GM21786 (cell line): Measurements from ENCODE around the gene GRID2.

Experiments used
- ATAC-seq: cut with Tn5 transposase; IDR thresholded peaks from one replicate; pipeline ENCODE4 v1.9.1; 2021; ENCODE audit not compliant: unreplicated experiment

The GRID2 gene

GRCh38 chr4:92520563-92520962 is 216.8 kb downstream of the GRID2 start:
- no peak for ATAC-seq

- ATAC-seq = no peak
Observed at GRCh38 chr4:92521941-92522340, 218.2 kb downstream of the GRID2 start.

- ATAC-seq = no peak
Observed at GRCh38 chr4:92522356-92522755, 218.6 kb downstream of the GRID2 start.

GRCh38 chr4:92524131-92524530 is 220.4 kb downstream of the GRID2 start:
- ATAC-seq = no peak

GRCh38 chr4:92528541-92528940 is 224.8 kb downstream of the GRID2 start:
- no peak for ATAC-seq

- ATAC-seq = no peak
Observed at GRCh38 chr4:92529510-92529909, 225.7 kb downstream of the GRID2 start.

- no peak for ATAC-seq
Observed at GRCh38 chr4:92535599-92535998, 231.8 kb downstream of the GRID2 start.

GRCh38 chr4:92551616-92552015 is 247.8 kb downstream of the GRID2 start:
- ATAC-seq = no peak

GRCh38 chr4:92566269-92566668 is 262.5 kb downstream of the GRID2 start:
- ATAC-seq = no peak

- no peak for ATAC-seq
Observed at GRCh38 chr4:92580816-92581215, 277.1 kb downstream of the GRID2 start.

GRCh38 chr4:92599044-92599443 is 295.3 kb downstream of the GRID2 start:
- no peak for ATAC-seq

GRCh38 chr4:92600638-92601037 is 296.9 kb downstream of the GRID2 start:
- ATAC-seq = no peak

- no peak for ATAC-seq
Observed at GRCh38 chr4:92606227-92606626, 302.5 kb downstream of the GRID2 start.

GRCh38 chr4:92615049-92615448 is 311.3 kb downstream of the GRID2 start:
- ATAC-seq = no peak

GRCh38 chr4:92618968-92619367 is 315.2 kb downstream of the GRID2 start:
- no peak for ATAC-seq

- no peak for ATAC-seq
Observed at GRCh38 chr4:92629302-92629701, 325.5 kb downstream of the GRID2 start.

- no peak for ATAC-seq
Observed at GRCh38 chr4:92634882-92635281, 331.1 kb downstream of the GRID2 start.

- ATAC-seq = no peak
Observed at GRCh38 chr4:92636038-92636806, 332.5 kb downstream of the GRID2 start.

GRCh38 chr4:92641409-92641808 is 337.6 kb downstream of the GRID2 start:
- ATAC-seq = no peak

- ATAC-seq = no peak
Observed at GRCh38 chr4:92646826-92647225, 343.1 kb downstream of the GRID2 start.

- ATAC-seq = no peak
Observed at GRCh38 chr4:92651536-92651935, 347.8 kb downstream of the GRID2 start.

GRCh38 chr4:92654084-92654483 is 350.3 kb downstream of the GRID2 start:
- no peak for ATAC-seq

GRCh38 chr4:92657695-92658094 is 353.9 kb downstream of the GRID2 start:
- no peak for ATAC-seq
